ACC112 (cell line): ENCODE data around the gene ASB11.
"Not testable (repeated sequence)": the region's sequence is repeated elsewhere in the genome, so short reads cannot be mapped to it uniquely, and the experiment has no call there.

Source experiments
- H2AFZ ChIP-seq: fragments of 200-600 bp; sonication (generic); one replicate; pipeline ENCODE4 v1.6.0; 2017; ENCODE audit warnings: antibody characterized with exemption, low read length; ENCODE audit not compliant: unreplicated experiment
- H3K27ac ChIP-seq: fragments of 200-600 bp; sonication (generic); 2 replicates; pipeline ENCODE4 v1.5.1; 2014; ENCODE audit warnings: low read depth, mild to moderate bottlenecking, antibody characterized with exemption, low read length, moderate library complexity
- H3K27me3 ChIP-seq: fragments of 200-600 bp; sonication (generic); 2 replicates; pipeline ENCODE4 v1.6.1; 2014; ENCODE audit warnings: mild to moderate bottlenecking, antibody characterized with exemption, low read length, moderate library complexity, mixed read lengths; ENCODE audit not compliant: insufficient read depth
- H3K36me3 ChIP-seq: fragments of 200-600 bp; sonication (generic); 2 replicates; pipeline ENCODE4 v1.6.1; 2016; ENCODE audit warnings: mild to moderate bottlenecking, antibody characterized with exemption, low read length, moderate library complexity, mixed read lengths; ENCODE audit not compliant: insufficient read depth
- H3K4me1 ChIP-seq: fragments of 200-600 bp; sonication (generic); one replicate; pipeline ENCODE4 v1.6.1; 2016; ENCODE audit warnings: low read length, mixed read lengths; ENCODE audit not compliant: insufficient read depth, unreplicated experiment, control insufficient read depth
- H3K4me3 ChIP-seq: fragments of 200-600 bp; sonication (generic); 2 replicates; pipeline ENCODE4 v1.5.1; 2014; ENCODE audit warnings: mild to moderate bottlenecking, low read depth, low read length
- H3K79me2 ChIP-seq: fragments of 200-600 bp; sonication (generic); one replicate; pipeline ENCODE4 v1.6.0; 2016; ENCODE audit warnings: low read length; ENCODE audit not compliant: control insufficient read depth, unreplicated experiment, insufficient read depth

The ASB11 gene

DNA sequence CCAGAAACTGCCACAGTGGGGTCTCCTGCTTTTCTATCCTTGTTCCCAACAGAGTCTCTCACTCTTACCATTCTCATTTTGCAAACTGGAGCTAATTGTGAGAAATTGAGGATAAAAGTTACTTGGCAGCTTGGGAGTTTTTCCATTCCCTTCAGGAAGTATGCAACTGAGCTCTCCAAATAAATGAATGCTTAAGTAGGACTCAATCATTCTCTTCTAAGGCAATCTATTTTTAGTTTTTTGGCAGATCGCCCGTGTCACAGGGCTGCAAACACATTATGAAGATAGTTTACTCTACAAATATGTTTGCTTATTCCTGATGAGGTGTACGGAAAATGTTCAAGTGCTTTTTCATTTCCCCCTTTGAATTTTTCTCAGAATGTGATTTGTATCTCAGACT is 5.3 kb downstream of the ASB11 start:
- H3K4me3 ChIP-seq, result no peak overlapping the region
- no peaks in the 10 kb centered on the region for H3K36me3 ChIP-seq
- H3K4me1 ChIP-seq, result peaks cover 2% of the 10 kb centered on the region
- H3K79me2 ChIP-seq, result no peaks in the 10 kb centered on the region
- no peak overlapping the region for H2AFZ ChIP-seq
- no peak overlapping the region for H3K27ac ChIP-seq
- no peaks in the 10 kb centered on the region for H3K27me3 ChIP-seq

- H2AFZ ChIP-seq, H3K4me3 ChIP-seq, H3K27ac ChIP-seq, H3K27me3 ChIP-seq, H3K36me3 ChIP-seq, H3K79me2 ChIP-seq, H3K4me1 ChIP-seq: not testable (repeated sequence)
Measured at GRCh38 chrX:15305899-15306298, 9.5 kb downstream of the ASB11 start.

- H3K4me1 ChIP-seq, result no peaks in the 10 kb centered on the region
- no peaks in the 10 kb centered on the region for H3K79me2 ChIP-seq
- H3K4me3 ChIP-seq, result no peak overlapping the region
- no peaks in the 10 kb centered on the region for H3K36me3 ChIP-seq
- H2AFZ ChIP-seq, result no peak overlapping the region
- no peaks in the 10 kb centered on the region for H3K27me3 ChIP-seq
- H3K27ac ChIP-seq, result no peak overlapping the region
Measured at GRCh38 chrX:15301924-15302323, 13.5 kb downstream of the ASB11 start.

- Histone ChIP-seq H3K36me3 (no peaks in the 10 kb centered on the region), H3K27me3 (no peaks in the 10 kb centered on the region), H3K27ac (no peak overlapping the region), H3K4me3 (no peak overlapping the region), H3K79me2 (no peaks in the 10 kb centered on the region), H2AFZ (no peak overlapping the region), H3K4me1 (no peaks in the 10 kb centered on the region)
Measured at GRCh38 chrX:15299941-15300851, 15.2 kb downstream of the ASB11 start.

GRCh38 chrX:15298780-15299179 is 16.7 kb downstream of the ASB11 start:
- Histone ChIP-seq H3K36me3 (no peaks in the 10 kb centered on the region), H3K79me2 (no peaks in the 10 kb centered on the region), H3K27ac (no peak overlapping the region), H3K27me3 (no peaks in the 10 kb centered on the region), H2AFZ (no peak overlapping the region), H3K4me1 (no peaks in the 10 kb centered on the region), H3K4me3 (no peak overlapping the region)

- Histone ChIP-seq H3K27ac (no peak overlapping the region), H3K79me2 (no peaks in the 10 kb centered on the region), H2AFZ (peak overlapping the region; percentile 38), H3K4me1 (no peaks in the 10 kb centered on the region), H3K4me3 (no peak overlapping the region), H3K27me3 (no peaks in the 10 kb centered on the region), H3K36me3 (no peaks in the 10 kb centered on the region)
Measured at GRCh38 chrX:15298201-15298600, 17.2 kb downstream of the ASB11 start.

- H3K79me2 ChIP-seq, result no peaks in the 10 kb centered on the region
- no peak overlapping the region for H3K27ac ChIP-seq
- no peaks in the 10 kb centered on the region for H3K36me3 ChIP-seq
- no peaks in the 10 kb centered on the region for H3K4me1 ChIP-seq
- no peak overlapping the region for H2AFZ ChIP-seq
- H3K27me3 ChIP-seq, result no peaks in the 10 kb centered on the region
- no peak overlapping the region for H3K4me3 ChIP-seq
Measured at GRCh38 chrX:15293451-15293850, 22.0 kb downstream of the ASB11 start.

DNA sequence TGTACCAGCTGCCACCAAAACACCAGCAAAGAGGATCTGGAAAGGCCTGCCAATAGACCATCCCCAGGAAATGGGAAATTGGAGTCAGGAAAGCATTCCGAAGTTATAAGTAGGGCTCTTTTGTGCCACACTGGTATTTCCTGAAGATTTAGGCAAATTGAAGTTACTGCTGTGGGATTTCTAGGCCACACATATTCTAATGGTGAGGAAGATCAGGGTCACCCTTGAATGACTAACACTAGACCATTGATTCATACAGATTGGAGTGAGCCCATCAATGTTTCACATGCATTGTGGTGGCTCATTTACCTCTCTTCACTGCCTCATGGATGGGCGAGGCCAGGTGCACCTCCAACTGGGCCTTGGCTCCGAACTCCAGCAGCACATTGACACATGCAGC is 22.6 kb downstream of the ASB11 start:
- no peak overlapping the region for H3K27ac ChIP-seq
- no peaks in the 10 kb centered on the region for H3K27me3 ChIP-seq
- H3K4me1 ChIP-seq, result no peaks in the 10 kb centered on the region
- no peak overlapping the region for H3K4me3 ChIP-seq
- no peak overlapping the region for H2AFZ ChIP-seq
- H3K36me3 ChIP-seq, result no peaks in the 10 kb centered on the region
- no peaks in the 10 kb centered on the region for H3K79me2 ChIP-seq

DNA sequence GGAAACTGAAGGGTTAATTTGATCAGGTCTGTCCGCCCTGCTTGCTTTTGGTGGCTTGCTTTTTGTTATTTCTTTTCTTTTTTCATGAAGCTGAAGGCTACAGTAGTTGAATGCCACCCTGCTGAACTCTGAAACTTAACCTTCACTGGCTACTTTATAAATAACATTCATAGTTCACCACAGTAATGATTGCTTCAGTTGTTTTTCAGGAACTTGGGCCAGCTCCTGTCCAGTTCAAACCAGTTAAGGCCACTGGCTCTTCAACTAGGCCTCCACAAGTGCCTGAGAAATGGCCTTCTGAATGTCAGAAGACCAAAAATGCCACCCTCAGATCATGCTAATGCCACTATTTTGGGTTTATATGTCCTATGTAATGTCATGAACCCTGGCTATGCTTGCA is 37.8 kb downstream of the ASB11 start:
- Histone ChIP-seq H3K27me3 (no peaks in the 10 kb centered on the region), H3K4me3 (no peak overlapping the region)

GRCh38 chrX:15274946-15275345 is 40.5 kb downstream of the ASB11 start:
- peaks cover 5% of the 10 kb centered on the region for H3K4me1 ChIP-seq
- H3K79me2 ChIP-seq, result no peaks in the 10 kb centered on the region
- no peaks in the 10 kb centered on the region for H3K36me3 ChIP-seq
- H3K4me3 ChIP-seq, result no peak overlapping the region
- no peak overlapping the region for H3K27ac ChIP-seq
- H3K27me3 ChIP-seq, result no peaks in the 10 kb centered on the region
- no peak overlapping the region for H2AFZ ChIP-seq

More for the DNA sequence above, 37.8 kb downstream of the ASB11 start:
- Histone ChIP-seq H3K36me3 (no peaks in the 10 kb centered on the region), H3K27ac (no peak overlapping the region), H3K79me2 (no peaks in the 10 kb centered on the region), H2AFZ (no peak overlapping the region), H3K4me1 (no peaks in the 10 kb centered on the region)

- not testable (repeated sequence) for H3K4me1 ChIP-seq, H2AFZ ChIP-seq, H3K79me2 ChIP-seq, H3K27ac ChIP-seq, H3K27me3 ChIP-seq, H3K36me3 ChIP-seq, H3K4me3 ChIP-seq
Measured at GRCh38 chrX:15273275-15273674, 42.2 kb downstream of the ASB11 start.
